Measurements from ENCODE around the gene PCNA.
"Not testable (repeated sequence)": the region's sequence is repeated elsewhere in the genome, so short reads cannot be mapped to it uniquely, and the experiment has no call there.

PCNA gene

GRCh38 chr20:5090191-5090590, 29.6 kb downstream of the PCNA start:
- no peak overlapping the region for H3K4me3 ChIP-seq (replicated peaks; ENCODE audit: low read depth, low read length)
- peak; percentile 10 for DNase-seq (ENCODE audit: low read depth)
- TF ChIP-seq, protein P1, sequence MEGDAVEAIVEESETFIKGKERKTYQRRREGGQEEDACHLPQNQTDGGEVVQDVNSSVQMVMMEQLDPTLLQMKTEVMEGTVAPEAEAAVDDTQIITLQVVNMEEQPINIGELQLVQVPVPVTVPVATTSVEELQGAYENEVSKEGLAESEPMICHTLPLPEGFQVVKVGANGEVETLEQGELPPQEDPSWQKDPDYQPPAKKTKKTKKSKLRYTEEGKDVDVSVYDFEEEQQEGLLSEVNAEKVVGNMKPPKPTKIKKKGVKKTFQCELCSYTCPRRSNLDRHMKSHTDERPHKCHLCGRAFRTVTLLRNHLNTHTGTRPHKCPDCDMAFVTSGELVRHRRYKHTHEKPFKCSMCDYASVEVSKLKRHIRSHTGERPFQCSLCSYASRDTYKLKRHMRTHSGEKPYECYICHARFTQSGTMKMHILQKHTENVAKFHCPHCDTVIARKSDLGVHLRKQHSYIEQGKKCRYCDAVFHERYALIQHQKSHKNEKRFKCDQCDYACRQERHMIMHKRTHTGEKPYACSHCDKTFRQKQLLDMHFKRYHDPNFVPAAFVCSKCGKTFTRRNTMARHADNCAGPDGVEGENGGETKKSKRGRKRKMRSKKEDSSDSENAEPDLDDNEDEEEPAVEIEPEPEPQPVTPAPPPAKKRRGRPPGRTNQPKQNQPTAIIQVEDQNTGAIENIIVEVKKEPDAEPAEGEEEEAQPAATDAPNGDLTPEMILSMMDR (IDR thresholded peaks at IDR 0.05; ENCODE audit: low read length, missing control alignments) = no peak

GRCh38 chr20:5088688-5089087, 31.1 kb downstream of the PCNA start:
- TF ChIP-seq, protein P1 (IDR thresholded peaks at IDR 0.05; ENCODE audit: low read length, missing control alignments) = no peak
- DNase-seq (ENCODE audit: low read depth) = no peak

DNA sequence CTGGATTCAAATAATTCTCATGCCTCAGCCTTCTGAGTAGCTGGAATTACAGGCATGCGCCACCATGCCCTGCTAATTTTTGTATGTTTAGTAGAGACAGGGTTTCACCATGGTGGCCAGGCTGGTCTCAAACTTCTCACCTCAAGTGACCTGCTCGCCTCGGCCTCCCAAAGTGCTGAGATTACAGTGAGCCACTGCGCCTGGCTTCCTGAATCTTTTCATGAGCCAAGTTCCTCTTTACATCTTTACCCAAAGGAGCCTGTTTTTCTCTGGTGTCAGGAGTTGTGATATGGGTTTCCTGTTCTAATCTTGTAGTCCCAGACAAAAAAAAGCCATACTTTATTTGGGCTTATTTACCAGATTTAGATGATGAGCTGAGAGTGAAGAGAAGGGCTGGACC, 34.4 kb downstream of the PCNA start:
- H3K4me3 ChIP-seq (replicated peaks; ENCODE audit: low read depth, low read length) = no peak overlapping the region

More at GRCh38 chr20:5088688-5089087, 31.1 kb downstream of the PCNA start:
- H3K4me3 ChIP-seq (replicated peaks; ENCODE audit: low read depth, low read length) = no peak overlapping the region

GRCh38 chr20:5080384-5080877, 39.3 kb downstream of the PCNA start:
- peak; percentile 72 for DNase-seq (ENCODE audit: low read depth)
- H3K4me3 ChIP-seq (replicated peaks; ENCODE audit: low read depth, low read length) = no peak overlapping the region
- TF ChIP-seq, protein P1 (IDR thresholded peaks at IDR 0.05; ENCODE audit: low read length, missing control alignments) = no peak

More for the DNA sequence above, 34.4 kb downstream of the PCNA start:
- TF ChIP-seq, protein P1 (IDR thresholded peaks at IDR 0.05; ENCODE audit: low read length, missing control alignments) = no peak
- DNase-seq (ENCODE audit: low read depth) = no peak

DNA sequence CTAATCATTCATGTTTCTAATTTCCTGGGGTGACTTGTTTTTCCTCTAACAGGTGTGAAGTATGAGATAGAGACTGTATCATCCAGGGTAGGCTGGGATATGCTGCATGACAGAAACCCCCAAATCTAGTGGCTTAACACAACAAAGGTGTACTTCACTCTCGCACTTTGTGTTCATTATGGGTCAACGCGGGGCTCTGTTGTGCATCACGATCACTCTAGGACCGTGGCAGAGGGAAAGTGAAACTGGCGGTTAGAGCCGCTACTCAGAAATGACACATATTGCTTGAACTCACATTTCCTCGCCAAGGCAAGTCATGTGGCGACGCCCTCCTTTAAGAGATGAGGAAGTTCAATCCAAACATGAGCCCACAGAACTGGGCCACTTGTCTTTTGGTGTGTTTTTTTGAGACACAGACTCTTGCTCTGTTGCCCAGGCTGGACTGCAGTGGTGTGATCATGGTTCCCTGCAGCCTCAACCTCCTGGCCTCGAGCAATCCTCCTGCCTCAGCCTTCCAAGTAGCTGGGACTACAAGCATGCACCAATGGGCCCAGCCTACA, 41.3 kb downstream of the PCNA start:
- TF ChIP-seq, protein P1 (IDR thresholded peaks at IDR 0.05; ENCODE audit: low read length, missing control alignments) = no peak
- DNase-seq (ENCODE audit: low read depth) = peak; percentile 33
- H3K4me3 ChIP-seq (replicated peaks; ENCODE audit: low read depth, low read length) = peak overlapping the region; percentile 11

- TF ChIP-seq, protein P1 (IDR thresholded peaks at IDR 0.05; ENCODE audit: low read length, missing control alignments) = no peak
- no peak overlapping the region for H3K4me3 ChIP-seq (replicated peaks; ENCODE audit: low read depth, low read length)
- no peak for DNase-seq (ENCODE audit: low read depth)
Measured at GRCh38 chr20:5077761-5078387, 41.9 kb downstream of the PCNA start.

- not testable (repeated sequence) for H3K4me3 ChIP-seq (replicated peaks; ENCODE audit: low read depth, low read length); DNase-seq (ENCODE audit: low read depth)
Measured at GRCh38 chr20:5076913-5077312, 42.8 kb downstream of the PCNA start.

Measured in fibroblast of pulmonary artery (primary cell).